GM18868 (cell line): ENCODE data around the gene DCBLD1.
A peak's percentile ranks its signal among the peaks of the same experiment; 100 is the strongest.
"Not testable (repeated sequence)": the region's sequence is repeated elsewhere in the genome, so short reads cannot be mapped to it uniquely, and the experiment has no call there.

Experiments used
- ATAC-seq: cut with Tn5 transposase; IDR thresholded peaks from one replicate; pipeline ENCODE4 v1.9.1; 2021; ENCODE audit warnings: mild to moderate bottlenecking, moderate library complexity; ENCODE audit not compliant: unreplicated experiment

Gene DCBLD1

DNA sequence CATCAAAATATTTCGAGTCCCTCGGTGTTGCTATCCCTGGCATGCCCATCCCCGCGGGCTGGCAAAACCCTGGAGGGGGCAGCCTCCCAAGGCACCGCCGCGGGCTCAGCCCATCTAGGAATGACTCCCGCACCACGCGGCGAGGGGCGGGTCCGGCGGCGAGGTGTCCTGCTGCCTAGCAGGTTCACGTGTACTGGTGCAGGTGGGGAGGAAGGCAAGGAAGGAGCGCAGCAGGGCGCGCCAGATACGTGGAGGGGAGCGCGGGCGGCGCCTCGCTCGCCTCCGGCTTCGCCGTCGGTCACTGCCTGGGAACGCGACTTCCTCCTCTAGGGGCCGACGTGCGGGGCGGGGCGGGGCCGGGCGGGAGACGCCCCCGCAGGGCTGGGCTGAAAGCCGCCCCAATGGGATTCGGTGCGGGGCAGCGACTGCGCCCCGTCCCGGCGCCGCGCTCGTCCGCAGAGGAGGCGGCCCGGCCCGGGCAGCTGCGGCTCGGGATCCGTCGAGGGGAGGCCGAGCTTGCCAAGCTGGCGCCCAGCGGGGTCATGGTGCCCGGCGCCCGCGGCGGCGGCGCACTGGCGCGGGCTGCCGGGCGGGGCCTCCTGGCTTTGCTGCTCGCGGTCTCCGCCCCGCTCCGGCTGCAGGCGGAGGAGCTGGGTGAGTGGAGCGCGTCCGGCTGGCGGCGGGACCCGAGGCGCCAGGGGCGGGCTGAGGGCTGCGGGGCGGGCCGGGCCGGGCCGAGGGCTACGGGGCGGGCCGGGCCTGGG, at the start of gene DCBLD1:
TSS of gene DCBLD1 (plus strand) at position 435 of the 764 bp plus-strand sequence. CDS start at position 543, 108 bp downstream.
- ATAC-seq = peak; percentile 77

GRCh38 chr6:117440706-117441525, 41.6 kb upstream of the DCBLD1 start:
- ATAC-seq = no peak

GRCh38 chr6:117441824-117442264, 40.6 kb upstream of the DCBLD1 start:
- no peak for ATAC-seq

DNA sequence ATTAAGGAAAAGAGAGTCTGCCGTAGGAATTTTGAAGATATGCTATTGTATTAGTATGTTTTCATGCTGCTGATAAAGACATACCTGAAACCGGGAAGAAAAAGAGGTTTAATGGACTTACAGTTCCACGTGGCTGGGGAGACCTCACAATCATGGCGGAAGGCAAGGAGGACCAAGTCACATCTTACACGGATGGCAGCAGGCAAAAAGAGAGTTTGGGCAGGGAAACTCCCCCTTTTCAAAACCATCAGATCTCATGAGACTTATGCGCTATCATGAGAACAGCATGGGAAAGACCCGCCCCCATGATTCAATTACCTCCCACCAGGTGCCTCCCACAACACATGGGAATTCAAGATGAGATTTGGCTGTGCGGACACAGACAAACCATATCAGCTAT, 40.2 kb upstream of the DCBLD1 start:
- ATAC-seq = not testable (repeated sequence)

DNA sequence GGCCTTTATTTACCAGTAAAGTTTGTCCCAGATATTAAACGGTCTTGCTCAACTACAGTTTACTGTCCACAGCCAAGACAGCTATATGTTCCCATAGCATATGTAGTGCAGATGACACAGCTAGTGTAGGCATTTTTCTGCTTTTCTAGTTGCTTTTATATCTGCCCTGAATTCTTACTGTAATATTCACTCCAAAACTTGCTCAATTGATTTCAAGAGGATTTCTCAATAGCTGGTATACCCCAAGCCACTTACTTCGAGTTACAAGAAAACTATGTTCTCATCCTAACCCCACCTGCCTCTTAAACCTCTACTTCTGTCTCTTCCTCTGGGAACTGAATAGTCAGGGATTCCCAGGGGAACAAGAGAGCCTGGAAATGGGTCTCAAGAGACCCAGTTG, 37.9 kb upstream of the DCBLD1 start:
- no peak for ATAC-seq

GRCh38 chr6:117446861-117447260, 35.6 kb upstream of the DCBLD1 start:
- ATAC-seq = no peak

DNA sequence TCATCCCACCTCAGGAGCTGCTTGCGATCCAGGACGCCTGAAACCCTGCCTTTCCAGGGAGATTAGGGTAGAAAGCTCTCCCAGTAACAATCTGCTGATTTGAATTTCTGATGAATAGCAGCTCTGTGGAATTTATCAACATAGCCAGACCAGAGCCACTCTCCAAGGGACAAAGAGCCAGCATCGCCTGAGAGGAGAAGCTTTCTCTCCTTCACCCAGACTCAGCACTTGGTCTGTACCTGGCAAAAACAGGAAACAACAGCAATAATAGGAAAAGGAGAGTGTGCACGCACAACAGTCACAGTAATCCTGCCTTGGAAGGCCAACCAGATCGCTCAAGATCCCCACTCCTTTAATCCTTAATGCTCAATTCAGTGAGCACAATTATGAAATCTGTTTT, 34.5 kb upstream of the DCBLD1 start:
- no peak for ATAC-seq

GRCh38 chr6:117448732-117449485, 33.6 kb upstream of the DCBLD1 start:
- no peak for ATAC-seq

- ATAC-seq = peak; percentile 54
Observed at GRCh38 chr6:117449549-117450439, 32.7 kb upstream of the DCBLD1 start.

GRCh38 chr6:117451671-117452070, 30.8 kb upstream of the DCBLD1 start:
- no peak for ATAC-seq

DNA sequence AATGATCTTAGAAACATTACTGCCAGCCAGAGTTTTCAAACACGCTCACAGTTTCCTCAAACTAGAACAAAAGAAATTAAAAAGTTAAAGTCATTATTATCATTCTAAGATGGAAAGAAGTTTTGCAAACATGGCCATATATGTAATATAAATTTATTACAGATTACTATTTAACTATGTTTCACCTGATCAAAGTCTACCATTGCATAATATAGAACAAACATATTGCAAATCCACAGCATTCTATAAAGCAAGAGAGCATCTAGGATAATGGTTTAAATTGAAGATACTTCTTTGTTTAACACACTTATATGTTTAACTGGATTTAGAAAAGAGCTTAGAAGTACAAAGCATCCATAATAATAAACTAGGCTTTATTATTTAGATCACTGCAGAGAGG, 26.2 kb upstream of the DCBLD1 start:
- no peak for ATAC-seq

DNA sequence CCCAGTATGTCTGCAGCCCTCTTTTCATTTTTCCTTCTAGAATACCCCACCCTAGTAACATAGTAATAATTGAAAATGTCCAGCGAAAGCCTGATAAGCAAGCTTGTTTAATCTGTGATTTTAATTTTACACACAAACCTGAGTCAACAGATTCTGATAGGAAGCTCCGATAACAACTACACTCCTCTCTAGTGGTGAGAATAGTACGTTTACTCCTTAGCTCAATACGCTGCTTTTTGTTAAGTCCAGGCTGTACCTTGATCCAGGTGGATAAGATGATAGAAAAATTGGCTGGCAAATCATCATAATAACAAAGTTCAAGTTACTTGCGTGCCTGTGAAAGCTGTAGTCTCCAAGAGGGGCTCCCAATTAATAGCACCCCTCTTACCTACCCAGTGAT, 25.5 kb upstream of the DCBLD1 start:
- no peak for ATAC-seq

GRCh38 chr6:117459204-117459944, 23.1 kb upstream of the DCBLD1 start:
- ATAC-seq = no peak

- peak; percentile 88 for ATAC-seq
Observed at GRCh38 chr6:117463762-117464665, 18.5 kb upstream of the DCBLD1 start.

DNA sequence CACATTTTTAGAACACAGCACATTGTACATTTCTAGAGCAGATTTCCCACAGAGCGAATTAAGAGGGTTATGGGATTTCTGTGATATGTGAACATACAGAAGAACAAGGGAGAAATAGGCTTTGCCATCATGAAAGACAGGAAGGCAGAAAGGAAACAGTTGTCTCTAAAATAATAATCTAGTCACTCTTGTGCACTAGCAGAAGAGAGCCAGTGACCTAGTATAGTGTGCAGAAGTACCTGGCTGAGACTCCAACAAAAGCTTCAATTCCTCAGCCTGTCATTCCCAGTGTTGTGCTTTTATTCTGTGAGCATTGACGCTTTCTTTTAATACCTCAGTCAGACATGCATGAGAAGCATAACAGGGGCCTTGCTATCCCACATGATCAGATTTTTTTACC, 17.8 kb upstream of the DCBLD1 start:
- ATAC-seq = no peak

DNA sequence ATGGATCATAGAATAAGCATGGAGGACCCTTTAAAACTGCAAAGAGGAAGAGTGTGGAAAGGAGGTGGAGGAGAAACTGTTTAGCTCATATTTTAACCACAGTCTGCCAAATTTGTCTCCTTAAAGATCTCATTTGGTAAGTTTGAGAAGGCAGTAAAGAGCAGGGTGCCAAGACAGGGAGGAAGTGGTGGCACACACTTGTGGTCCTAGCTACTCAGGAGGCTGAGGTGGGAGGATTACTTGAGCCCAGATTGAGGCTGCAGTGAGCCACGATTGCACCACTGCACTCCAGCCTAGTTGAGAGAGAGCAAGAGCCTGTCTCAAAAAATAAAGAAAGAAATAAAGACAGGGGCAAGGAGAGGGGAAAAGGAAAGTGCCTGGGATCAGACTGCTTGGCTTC, 16.8 kb upstream of the DCBLD1 start:
- no peak for ATAC-seq

- ATAC-seq = no peak
Observed at GRCh38 chr6:117467876-117468275, 14.6 kb upstream of the DCBLD1 start.

GRCh38 chr6:117468527-117468926, 13.9 kb upstream of the DCBLD1 start:
- ATAC-seq = not testable (repeated sequence)

DNA sequence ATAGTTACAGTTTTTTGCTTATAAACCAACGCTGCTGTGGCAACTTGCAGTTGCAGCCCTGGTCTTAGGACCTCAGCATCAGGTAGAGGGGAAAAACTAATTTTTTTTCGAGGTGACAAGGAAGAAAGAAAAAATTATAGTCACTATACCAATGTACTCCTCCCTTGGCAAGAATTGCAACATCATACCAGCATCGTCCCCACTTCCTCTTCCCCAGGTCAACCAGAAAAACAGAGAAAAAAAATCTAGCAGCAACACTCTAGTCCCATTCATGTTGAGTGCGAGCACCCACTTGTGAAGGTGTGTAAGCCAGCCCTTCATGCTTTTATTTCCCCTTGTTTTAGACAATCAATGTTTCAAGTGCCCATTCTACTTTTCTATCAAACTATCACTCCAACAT, 13.1 kb upstream of the DCBLD1 start:
- ATAC-seq = no peak
